Measurements from ENCODE around the gene MICALL1.

Gene MICALL1, protein sequence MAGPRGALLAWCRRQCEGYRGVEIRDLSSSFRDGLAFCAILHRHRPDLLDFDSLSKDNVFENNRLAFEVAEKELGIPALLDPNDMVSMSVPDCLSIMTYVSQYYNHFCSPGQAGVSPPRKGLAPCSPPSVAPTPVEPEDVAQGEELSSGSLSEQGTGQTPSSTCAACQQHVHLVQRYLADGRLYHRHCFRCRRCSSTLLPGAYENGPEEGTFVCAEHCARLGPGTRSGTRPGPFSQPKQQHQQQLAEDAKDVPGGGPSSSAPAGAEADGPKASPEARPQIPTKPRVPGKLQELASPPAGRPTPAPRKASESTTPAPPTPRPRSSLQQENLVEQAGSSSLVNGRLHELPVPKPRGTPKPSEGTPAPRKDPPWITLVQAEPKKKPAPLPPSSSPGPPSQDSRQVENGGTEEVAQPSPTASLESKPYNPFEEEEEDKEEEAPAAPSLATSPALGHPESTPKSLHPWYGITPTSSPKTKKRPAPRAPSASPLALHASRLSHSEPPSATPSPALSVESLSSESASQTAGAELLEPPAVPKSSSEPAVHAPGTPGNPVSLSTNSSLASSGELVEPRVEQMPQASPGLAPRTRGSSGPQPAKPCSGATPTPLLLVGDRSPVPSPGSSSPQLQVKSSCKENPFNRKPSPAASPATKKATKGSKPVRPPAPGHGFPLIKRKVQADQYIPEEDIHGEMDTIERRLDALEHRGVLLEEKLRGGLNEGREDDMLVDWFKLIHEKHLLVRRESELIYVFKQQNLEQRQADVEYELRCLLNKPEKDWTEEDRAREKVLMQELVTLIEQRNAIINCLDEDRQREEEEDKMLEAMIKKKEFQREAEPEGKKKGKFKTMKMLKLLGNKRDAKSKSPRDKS

DNA sequence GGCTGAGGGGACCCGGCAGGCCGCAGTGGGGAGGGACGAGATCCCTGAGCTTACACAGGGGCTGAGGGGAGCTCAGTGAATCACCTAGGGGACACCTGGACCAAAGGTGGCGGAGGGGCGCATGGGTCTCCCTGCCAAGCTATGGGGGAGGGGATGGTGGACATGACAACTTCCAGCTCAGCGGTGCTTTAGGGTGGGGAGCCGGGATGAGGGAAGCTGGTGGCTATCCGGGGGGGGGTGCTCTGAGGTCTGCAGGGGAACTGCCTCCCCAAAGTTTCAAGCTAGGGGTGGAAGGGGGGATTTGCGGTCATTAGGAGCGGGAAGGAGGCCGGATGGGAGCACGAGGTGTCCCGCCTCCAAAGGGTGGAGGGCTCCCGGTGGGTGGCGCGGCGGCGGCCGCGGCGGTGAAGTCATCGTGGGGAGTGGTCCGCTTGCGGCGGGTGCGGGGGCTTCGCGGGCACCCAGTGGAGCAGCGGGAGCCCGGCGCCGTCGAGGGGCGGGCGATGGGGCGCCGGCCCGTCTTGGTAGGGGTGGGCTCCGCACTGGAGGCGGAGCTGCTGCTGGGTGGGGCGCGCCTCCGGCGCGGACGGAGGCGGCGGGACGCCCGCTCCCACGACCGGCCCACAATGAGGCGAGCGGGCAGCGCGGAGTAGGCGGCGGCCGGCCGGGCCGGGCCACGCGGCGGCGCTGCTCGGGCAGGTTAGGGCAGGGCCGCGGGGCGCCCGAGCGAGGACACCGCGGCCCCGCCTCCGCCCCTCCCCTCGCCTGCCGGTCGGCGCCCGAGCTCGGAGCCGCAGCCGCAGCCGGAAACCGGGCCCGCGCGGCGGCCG, at the start of gene MICALL1:
MICALL1 (plus strand) TSS at position 764 of the 830 bp plus-strand sequence. CDS start 126 bp downstream, outside the sequence.
- peak; percentile 78 for DNase-seq (ENCODE audit: low spot score)

DNA sequence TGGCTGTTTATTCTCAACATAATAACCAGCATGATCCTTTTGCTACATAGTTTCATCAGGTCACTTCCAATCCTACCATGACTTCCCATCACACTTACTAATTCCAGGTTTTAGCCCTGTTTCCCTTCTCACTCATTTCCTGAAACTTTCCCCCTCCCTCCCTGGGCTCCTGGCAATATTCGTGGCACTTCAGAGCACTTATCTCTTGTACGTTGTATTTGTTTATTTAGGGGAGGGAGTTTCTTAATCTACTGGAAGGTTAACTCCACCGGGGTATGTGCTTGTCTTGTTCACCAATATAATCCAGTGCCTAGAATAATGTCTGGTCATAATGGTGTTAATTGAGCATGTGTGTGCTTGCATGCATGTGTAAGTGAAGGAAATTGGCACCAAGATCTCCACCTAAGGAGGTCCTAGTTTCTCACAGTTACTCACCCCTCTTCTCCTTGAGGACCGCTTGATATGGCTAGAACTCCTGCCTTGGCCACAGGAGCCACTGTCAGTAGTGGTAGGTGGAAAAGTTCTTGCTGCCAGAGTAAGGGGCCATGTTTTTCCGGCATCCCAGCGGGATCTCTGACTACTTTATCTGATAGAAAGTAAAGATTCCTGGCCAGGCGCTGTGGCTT, 45.2 kb upstream of the MICALL1 start:
- no peak for DNase-seq (ENCODE audit: low spot score)

DNA sequence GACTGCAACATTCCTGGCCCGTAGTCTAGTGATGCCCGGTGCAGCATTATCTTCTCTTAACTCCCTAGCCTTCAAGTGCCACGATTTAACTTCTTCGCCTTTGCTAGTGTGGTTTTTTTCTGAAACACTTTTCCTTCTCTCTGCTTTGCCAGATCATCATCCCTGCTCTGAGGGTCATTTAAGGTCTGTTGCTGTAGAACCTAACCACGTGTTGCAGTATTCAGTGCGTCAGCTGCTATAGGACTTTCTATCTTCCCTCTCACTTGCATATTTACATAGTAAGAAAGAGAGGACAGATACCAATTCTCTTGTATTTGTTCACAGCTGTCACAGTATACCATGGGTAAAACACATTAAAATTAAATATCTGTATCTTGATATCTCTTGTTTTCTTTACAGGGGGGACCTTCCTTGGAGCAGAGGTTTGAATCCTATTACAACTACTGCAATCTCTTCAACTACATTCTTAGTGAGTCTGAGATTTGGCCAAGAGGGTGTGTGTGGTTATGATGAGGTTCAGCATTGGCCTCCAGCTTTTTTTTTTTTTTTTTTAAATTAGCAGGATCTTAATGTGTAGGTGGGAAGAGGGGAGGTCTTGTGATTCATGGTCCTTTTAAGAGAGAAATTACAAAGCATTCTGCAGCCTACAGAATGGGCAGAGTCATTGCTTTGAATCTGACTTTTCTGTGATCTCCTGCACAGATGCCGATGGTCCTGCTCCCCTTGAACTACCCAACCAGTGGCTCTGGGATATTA, 43.3 kb upstream of the MICALL1 start:
- no peak for DNase-seq (ENCODE audit: low spot score)

DNA sequence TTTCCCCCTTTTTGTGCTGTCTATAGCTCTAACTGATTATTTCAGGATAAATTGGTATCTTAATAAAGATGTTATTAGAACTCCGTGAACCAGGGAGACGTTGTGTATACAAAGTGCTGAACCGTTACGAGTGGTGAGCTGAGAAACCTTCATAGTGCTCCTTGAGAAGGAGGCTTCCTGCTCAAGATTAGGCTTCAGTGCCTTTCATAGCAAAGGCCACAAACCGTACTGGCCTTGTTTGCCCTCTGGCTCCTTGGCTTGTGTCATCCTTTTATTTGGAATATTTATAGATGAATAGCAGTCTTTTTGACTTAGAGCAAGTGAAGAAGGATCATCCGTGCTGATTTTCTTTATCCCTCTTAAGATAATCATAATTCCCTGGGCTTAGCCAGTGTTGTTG, 40.6 kb upstream of the MICALL1 start:
- DNase-seq (ENCODE audit: low spot score) = no peak

DNA sequence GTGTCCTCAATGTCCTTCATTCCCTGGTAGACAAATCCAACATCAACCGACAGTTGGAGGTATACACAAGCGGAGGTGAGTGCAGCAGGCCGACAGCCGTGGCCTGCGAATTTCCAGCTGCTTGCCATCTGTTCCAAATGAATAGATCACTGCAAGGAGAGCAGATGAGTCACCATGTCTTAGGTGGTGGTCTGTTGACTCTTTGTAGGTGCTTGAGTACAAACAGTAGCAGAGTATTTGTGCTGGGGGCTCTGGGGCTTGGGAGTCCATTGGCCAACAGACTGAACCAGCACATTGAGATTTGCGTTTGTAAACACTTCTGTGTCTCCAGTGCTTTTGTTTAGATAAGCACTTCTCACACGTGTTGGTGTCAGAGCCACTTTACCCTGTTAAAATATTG, 35.8 kb upstream of the MICALL1 start:
- DNase-seq (ENCODE audit: low spot score) = no peak

DNA sequence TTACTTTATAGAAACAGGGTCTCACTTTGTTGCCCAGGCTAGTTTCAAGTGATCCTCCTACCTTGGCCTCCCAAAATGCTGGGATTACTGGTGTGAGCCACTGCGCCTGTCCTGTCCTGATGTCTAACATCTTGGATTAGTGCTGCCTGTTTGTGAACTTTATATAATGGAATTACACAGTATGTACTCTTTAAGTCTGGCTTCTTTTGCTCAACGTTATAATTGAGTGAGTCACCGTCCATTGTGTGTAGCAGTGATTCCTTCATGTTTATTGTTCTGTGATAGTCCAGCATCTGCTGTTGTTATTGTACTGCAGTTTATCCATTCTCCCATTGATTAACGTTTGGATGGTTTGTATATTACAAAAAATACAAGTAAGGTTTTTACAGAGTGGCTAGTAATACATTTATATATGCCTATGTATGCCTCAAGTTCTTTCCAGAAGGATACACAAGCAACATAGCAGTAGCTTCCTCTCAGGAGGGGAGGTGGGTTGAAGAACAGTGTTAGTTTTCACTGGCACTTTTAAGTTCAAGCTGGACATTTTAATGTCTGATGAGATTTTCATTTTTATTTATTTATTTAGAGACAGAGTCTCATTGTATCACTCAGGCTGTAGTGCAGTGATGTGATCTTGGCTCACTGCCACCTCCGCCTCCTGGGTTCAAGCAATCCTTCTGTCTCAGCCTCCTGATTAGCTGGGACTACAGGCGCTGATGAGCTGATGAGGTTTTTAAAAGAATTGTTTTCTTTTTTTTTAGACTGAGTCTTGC, 25.2 kb upstream of the MICALL1 start:
- no peak for DNase-seq (ENCODE audit: low spot score)

DNA sequence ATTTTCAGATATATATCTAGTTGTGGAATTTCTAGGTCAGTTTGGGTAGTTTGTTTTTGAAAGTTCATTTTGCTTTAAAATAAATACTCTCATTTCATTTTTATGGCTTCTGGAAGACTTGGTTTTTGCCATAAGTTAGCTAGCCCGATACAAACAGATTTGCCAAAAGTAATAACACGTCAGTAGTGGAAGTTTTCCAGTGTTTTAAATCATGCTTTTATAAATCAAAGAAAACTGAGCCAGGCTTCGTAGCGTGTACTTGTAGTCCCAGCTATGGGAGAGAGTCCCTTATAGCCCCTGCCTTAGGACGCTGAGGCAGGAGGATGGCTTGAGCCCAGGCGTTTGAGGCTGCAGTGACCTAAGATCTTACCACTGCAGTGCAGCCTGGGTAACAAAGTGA, 21.7 kb upstream of the MICALL1 start:
- DNase-seq (ENCODE audit: low spot score) = no peak

DNA sequence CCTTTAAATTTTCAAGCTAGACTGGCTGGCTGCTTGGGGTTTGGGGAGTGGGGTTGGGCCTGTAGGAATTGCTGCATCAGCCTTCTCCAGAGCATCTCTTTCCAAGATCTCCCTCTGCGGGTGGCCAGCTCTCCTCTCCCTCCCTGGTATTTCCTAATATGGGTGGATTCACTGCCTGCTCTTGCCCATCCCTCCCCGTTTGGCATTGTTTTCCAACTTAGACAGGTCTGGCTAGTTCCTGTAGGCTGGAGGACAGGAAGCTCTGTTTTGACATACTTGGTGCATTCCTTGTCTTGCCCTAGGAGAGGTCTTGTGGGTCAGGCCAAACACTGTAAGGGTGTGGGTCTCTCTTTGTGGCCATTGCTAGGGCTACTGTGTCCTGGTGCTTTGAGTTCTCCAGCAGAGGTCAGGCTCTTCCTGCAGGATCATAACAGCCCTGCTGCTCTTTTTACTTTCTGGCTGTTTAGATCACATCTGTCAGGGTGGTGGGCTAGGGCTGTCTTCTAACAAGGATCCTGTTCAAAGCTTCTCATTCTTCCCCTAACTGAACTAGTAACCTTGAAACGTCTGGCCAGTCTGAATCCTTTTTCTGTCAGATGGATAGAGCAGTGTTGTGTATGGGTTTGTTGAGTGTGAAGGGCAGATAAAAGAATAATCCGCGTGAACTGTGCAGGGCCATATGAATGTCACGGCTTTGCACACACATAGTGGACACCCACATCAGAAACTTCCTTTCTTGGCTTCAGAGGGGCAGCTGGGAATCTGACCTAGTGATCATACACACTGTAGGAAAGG, 18.3 kb upstream of the MICALL1 start:
- DNase-seq (ENCODE audit: low spot score) = peak; percentile 50

DNA sequence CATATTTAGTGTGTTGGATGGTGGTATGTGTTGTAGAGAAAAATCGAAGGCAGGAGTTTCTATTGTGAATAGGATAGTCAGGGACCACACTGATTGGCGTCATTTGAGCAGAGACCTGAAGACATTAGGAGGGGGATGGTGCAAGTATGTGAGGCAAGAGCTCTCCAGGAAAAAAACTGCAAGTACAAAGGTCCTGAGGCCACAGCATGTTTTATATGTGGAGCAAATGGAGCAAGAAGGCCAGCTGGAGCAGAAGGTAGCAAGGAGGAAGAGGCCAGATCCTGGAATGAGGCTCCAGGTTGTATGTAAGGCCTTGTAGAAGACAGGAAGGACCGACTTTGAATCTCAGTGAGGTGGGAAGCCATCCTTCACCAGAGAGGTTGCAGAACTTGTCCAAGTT, 14.2 kb upstream of the MICALL1 start:
- no peak for DNase-seq (ENCODE audit: low spot score)

DNA sequence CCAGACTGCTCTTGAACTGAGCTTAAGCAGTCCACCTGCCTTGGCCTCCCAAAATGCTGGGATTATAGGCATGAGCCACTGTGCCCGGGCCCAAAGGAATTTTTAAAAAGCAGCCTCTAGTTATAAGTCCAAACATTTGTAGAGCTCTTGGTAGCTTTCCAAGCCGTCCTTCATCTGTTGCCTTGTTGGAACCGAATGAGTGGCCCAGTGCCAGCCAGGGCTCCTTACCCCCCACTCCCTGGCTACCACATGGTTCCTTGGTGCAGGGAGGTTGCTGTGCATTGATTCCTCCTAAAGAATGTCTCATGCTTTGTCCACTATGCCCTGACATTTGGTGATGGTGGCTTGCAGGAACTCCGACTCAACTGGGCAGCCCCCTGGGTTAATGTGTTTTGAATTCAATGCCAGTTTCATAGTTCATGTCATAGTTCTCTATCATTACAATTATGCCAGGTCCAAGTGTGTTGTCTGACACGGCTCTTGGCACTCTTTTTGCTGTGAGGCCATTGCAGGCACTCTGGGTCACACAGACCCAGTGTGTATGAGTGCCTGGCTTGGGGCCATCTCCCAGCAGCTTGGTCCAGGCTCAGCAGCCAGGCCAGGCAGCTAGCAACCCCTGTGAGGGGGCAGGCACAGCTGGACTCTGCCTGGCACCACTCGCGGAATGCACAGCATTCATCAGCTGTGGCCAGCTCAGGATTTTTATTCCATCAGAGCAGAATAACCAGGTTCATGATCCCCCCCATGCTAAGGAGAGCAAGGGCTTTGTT, 13.3 kb upstream of the MICALL1 start:
- no peak for DNase-seq (ENCODE audit: low spot score)

DNA sequence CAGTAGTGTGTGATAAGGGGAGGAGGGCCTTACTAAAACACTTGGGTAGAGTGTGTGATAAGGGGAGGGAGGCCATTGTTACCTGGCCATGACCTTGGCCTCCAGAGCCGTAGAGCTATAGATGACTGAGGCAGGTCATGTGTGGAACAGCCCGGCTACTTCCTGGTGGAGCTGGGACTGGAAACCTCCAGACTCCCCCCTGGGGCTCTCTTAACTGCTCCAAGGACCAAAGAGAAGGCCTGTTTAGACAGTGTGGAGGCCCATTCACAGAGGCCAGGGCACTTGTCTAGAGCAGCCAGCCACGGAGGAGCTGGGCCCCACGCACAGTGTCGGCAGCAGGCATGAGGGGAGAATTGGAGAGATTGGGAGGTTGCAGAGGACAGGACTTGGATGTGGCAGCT, 12.5 kb upstream of the MICALL1 start:
- DNase-seq (ENCODE audit: low spot score) = no peak

DNA sequence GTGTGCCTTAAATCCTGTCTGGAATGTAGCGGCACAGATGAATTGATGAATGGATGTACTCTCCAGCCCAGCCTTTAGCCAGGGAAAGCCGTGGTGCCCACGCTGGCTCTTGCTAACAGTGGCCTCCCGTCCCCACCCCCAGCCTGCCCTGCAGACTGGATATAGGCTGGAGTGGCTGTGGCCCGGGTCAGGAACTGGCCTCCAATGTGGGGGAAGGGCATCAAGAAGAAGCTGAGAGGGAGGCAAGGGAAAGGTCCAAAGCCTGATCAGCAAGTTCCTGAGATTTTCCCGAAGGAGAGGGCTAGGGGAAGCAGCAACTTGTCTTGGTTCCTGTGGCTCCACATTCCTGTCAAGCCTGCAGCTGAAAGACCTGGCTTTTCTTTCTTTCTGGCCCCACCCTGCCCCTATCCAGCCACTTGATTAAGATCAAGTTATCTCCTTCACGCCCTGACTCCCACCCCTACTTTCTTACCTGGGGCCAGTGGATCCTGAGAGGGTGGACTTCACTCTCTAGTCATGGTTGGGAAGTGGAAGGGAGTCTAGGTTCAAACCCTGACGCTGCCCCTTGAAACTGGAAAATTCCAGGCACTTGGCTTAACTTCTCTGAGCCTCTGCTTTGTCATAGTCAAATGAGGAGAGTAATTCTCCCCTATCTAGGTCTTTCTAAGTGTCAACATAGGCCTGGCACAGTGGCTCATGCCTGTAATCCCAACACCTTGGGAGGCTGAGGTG, 11.0 kb upstream of the MICALL1 start:
- peak; percentile 69 for DNase-seq (ENCODE audit: low spot score)

DNA sequence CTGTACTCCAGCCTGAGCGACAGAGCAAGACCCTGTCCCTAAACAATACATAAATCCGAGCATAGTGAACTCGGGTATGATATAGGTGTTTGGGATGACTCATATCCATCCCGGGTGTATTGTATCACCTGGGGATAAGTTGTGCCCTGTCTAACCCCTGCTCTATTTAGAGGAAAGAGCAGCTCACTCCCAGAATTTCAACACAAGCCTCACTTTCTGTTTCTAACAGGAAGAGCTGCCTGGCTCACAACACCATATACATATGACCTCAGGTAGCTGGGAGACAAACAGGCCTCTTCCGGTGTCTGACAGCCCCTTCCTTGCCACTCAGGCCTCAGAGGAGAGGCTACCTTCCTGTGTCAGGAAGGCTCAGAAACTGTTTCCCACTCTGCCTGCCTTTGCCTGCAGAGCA, 9.9 kb upstream of the MICALL1 start:
- DNase-seq (ENCODE audit: low spot score) = no peak

DNA sequence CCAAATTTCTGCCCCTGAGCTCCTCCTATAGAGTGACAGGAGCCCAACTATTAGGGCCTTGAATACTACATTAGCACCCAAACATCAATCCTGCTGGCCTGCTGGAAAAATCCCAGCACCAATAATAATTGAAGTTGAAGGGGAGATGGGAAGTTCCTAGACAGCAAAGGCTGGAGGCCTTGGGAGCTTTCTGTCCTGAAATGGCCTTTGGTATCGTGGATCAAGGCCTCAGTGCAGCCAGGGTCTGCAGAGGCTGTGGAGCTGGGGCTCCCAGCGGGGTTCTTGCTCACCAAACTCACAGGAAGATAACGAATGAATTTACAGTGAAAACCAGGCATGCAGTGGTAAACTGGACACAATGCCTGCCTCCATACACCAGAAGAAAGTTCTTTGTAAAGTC, 9.2 kb upstream of the MICALL1 start:
- DNase-seq (ENCODE audit: low spot score) = no peak

DNA sequence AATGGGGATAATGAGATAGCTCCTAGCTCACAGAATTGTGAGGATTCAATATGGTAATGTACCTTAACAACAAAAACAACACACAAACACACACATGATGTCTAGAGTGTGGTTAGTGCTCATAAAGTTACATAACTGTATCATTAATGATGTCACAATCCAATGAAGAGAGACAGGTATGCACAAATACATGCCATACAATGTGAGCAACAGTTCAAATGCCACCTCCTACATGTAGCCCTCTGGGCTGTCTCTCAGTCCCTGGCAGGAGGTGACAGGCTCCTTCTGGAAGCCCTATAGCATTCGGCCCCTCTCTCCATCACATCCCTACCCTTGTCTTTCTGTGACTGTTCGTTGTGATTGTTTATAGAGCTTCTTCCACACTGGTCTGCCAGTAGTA, 8.3 kb upstream of the MICALL1 start:
- DNase-seq (ENCODE audit: low spot score) = no peak

DNA sequence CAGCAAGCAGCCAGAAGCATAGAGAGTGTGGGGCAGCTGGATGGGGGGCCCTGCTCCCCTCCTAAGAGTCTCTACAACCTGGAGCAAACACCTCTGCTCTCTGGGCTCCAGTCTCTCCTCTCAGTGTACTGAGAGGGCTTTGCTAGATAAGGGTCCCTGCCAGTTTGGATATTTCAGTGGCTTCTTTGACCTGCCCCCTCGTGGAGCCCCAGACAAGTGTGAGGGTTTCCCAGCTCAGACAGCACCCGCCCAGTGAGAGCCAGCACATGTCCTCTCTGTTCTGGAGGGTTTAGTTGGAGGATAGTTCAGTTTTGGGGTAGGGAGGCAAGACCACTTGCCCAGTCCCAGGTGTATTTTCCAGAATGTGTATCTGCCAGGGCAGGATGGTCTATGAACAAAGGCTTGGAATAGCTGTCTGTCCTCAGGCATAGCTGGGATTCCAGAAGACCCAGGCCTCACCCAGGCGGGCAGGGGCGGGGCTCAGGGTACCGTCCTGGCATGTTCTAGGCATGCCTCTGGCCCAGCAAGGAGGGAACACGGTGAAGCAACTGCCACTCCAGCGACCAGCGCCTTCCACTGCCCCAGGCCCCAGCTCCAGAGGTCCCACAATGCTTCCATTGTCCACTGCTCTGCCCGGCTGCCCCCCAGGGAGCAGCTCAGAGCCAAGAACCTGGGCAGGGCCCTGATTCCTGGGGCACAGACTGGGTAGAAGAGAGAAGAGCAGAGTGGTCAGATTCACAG, 7.5 kb upstream of the MICALL1 start:
- no peak for DNase-seq (ENCODE audit: low spot score)
